ENCODE measurements around the gene ZFYVE9.
"Not testable (repeated sequence)": the region's sequence is repeated elsewhere in the genome, so short reads cannot be mapped to it uniquely, and the experiment has no call there.

Gene ZFYVE9, protein sequence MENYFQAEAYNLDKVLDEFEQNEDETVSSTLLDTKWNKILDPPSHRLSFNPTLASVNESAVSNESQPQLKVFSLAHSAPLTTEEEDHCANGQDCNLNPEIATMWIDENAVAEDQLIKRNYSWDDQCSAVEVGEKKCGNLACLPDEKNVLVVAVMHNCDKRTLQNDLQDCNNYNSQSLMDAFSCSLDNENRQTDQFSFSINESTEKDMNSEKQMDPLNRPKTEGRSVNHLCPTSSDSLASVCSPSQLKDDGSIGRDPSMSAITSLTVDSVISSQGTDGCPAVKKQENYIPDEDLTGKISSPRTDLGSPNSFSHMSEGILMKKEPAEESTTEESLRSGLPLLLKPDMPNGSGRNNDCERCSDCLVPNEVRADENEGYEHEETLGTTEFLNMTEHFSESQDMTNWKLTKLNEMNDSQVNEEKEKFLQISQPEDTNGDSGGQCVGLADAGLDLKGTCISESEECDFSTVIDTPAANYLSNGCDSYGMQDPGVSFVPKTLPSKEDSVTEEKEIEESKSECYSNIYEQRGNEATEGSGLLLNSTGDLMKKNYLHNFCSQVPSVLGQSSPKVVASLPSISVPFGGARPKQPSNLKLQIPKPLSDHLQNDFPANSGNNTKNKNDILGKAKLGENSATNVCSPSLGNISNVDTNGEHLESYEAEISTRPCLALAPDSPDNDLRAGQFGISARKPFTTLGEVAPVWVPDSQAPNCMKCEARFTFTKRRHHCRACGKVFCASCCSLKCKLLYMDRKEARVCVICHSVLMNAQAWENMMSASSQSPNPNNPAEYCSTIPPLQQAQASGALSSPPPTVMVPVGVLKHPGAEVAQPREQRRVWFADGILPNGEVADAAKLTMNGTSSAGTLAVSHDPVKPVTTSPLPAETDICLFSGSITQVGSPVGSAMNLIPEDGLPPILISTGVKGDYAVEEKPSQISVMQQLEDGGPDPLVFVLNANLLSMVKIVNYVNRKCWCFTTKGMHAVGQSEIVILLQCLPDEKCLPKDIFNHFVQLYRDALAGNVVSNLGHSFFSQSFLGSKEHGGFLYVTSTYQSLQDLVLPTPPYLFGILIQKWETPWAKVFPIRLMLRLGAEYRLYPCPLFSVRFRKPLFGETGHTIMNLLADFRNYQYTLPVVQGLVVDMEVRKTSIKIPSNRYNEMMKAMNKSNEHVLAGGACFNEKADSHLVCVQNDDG (N-terminal part only)

DNA sequence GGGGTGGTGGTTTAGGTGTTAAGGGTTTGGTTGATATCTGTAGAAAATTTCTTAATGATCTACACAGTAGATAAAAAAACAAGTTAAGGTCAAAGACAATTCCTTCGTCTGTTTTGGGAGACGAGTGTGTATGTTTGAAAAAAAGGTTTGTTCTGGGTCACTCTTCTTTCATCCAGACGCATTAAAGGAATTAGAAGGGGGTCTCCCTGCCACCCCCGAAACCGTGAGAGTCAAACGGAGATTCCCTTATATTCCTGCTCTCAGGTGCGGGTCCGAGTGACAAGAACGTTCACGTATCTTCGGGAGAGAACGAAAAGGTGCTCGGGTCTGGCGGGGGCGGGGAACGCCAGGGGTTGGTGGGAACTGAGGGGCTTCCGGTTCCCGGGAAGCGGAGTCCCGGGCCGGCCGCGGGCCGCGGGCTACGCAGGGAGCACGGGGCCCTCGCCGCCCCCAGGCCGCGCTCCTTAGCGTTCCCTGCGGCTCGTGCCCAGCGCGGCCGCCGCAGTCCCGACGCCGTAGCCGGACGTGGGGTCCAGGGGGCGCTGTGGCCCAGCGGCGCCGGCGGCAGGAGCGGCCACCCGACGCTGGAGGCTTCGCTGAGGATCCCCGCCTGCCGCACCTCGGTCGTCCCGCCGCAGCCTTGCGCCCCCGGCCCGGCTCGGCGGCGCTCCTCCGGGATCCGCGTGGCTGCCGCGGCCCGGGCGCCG, at the start of gene ZFYVE9:
Gene ZFYVE9, plus strand, starts transcription at position 577 of the 707 bp plus-strand sequence. CDS start 91,118 bp downstream, outside the sequence.
- DNase-seq (ENCODE audit: extremely low read depth in 1 of 2, low read depth in 1 of 2) = peak; percentile 27 to 62

- DNase-seq (ENCODE audit: extremely low read depth in 1 of 2, low read depth in 1 of 2) = not testable (repeated sequence)
Measured at GRCh38 chr1:52094300-52094699, 47.6 kb upstream of the ZFYVE9 start.

GRCh38 chr1:52096216-52096615, 45.7 kb upstream of the ZFYVE9 start:
- no peak for DNase-seq (ENCODE audit: extremely low read depth in 1 of 2, low read depth in 1 of 2)

DNA sequence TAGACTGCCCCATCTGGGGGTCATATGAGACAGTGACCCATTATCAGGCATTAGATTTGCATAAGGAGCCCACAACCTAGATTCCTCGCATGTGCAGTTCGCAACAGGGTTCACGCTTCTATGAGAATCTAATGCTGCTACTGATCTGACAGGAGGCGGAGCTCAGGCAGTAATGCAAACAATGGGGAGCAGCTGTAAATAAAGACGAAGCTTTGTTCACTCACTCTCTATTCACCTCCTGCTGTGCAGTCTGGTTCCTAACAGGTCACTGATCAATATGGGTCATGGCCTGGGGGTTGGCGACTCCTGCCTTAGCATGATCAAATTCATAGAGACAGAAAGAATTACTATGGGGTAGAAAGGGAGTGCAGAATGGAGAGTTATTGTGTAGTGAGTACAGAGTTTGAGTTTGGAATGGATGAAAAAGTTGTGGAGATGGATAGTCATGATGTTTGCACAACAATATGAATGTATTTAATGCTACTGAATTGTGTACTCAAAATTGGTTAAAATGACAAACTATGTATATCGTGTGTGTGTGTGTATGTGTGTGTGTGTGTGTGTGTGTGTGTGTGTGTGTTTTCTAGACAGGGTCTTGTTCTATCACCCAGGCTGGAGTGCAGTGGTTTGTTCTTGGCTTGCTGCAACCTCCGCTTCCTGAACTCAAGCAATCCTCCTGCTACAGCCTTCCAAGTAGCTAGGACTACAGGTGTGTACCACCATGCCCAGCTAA, 43.6 kb upstream of the ZFYVE9 start:
- DNase-seq (ENCODE audit: extremely low read depth in 1 of 2, low read depth in 1 of 2) = no peak

DNA sequence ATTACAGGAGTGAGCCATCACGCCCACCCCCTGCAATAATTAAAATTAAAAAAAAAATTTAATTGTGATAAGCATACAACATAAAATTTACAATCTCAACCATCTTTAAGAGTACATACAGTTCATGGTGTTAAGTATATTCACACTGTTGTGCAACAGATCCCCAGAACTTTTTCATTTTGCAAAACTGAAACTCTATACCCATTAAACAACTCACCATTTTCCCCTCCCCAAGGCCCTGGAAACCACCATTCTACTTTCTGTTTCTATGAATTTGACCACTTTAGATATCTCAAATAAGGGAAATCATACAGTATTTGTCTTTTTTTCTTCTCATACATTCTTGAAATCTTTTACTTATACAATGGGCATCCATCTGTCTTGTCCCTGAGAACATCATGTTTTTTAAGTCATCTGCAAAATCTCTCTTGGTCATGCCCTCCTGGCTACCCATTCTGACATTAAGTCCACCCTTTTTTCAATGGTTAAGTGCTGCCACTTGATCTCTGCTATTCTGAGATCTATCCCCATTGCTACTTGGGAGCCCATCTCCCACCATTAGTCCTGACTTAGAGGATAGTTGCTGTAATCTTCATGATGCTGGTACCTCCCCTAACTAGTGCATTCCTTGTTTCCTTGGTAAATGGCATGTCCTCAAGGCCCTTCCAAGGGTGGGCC, 39.4 kb upstream of the ZFYVE9 start:
- no peak for DNase-seq (ENCODE audit: extremely low read depth in 1 of 2, low read depth in 1 of 2)

GRCh38 chr1:52111492-52111891, 30.4 kb upstream of the ZFYVE9 start:
- no peak for DNase-seq (ENCODE audit: extremely low read depth in 1 of 2, low read depth in 1 of 2)

DNA sequence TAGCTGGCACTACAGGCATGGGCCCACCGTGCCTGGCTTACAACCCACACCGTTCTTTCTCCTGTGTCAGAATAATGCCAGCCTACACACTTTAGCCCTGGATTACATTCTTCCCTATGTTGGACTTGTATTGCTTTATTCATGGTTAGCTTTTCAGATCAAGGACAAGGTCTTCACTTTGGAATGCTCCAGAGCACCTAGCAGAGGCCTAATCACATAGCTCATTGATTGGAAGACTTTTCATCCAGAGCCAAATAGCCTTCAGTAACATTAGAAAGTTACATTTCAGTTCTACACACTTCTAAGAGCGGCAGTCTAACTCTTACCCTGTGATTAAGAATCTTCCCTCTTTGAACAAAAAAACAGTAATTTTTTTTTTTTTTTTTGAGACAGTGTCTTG, 29.4 kb upstream of the ZFYVE9 start:
- DNase-seq (ENCODE audit: extremely low read depth in 1 of 2, low read depth in 1 of 2) = no peak

GRCh38 chr1:52119301-52120079, 22.4 kb upstream of the ZFYVE9 start:
- no peak for DNase-seq (ENCODE audit: extremely low read depth in 1 of 2, low read depth in 1 of 2)

DNA sequence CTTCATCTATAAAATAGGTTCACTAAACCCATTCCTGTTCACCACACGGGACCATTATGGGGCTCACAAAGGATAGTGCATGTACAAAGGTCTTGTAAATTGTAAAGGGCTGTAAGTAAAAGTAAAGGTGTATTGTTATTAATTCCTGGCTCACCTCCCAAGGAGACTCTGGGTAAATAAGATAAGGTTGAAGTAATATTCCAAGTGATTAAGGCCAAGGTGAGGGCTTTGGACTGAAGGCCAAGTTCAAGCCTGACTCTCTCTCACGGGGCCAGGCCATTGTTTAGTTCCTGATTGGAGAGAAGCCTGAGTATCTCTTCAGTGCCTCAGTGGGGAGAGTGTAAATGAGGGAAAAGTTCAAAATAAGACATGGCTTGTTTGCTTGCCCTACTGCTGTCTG, 19.5 kb upstream of the ZFYVE9 start:
- DNase-seq (ENCODE audit: extremely low read depth in 1 of 2, low read depth in 1 of 2) = no peak

DNA sequence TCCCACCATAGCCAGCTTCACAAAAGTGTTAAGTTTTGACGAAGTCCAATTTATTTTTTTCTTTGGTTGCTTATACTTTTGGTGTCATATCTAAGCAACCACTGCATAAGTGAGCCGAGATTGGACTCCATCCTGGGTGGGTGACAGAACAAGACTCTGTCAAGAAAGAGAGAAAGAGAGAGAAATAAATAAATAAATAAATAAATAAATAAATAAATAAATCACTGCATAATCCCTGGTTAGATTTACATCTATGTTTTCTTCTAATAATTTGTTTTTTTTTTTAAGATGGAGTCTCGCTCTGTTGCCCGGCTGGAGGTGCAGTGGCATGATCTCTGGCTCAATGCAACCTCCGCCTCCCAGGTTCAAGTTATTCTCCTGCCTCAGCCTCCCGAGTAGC, 18.3 kb upstream of the ZFYVE9 start:
- DNase-seq (ENCODE audit: extremely low read depth in 1 of 2, low read depth in 1 of 2) = no peak

DNA sequence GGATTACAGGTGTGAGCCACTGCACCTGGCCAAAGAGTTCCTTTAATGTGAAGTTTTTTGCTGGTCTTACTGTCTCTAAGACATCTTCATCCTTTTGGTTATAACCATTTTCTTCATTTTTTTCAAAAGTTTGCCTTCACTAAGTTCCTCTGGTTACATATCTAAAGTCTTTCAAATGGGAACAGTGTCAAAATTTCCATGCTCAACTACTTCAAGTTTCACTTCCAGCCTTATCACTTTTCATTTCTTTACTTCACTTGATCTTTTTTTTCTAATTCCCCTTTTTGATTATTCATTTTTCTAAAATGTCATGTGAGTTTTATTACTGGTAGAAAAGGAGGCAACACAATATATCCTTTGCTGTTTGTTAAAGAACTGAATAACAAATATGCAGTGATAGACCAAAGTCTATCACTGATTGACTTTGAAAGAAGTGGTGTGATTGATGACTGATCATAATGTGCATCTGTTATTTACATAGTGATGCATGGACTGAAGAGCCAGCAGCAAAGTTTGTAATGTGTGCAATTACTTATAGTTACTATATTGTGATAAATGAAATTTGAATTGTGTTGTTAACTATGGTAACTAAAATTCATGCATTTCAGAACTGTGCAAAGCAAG, 16.0 kb upstream of the ZFYVE9 start:
- DNase-seq (ENCODE audit: extremely low read depth in 1 of 2, low read depth in 1 of 2) = no peak

- DNase-seq (ENCODE audit: extremely low read depth in 1 of 2, low read depth in 1 of 2) = no peak
Measured at GRCh38 chr1:52127181-52128180, 14.4 kb upstream of the ZFYVE9 start.

- DNase-seq (ENCODE audit: extremely low read depth in 1 of 2, low read depth in 1 of 2) = no peak
Measured at GRCh38 chr1:52139817-52140540, 1.9 kb upstream of the ZFYVE9 start.

GRCh38 chr1:52140633-52141512, 1.0 kb upstream of the ZFYVE9 start:
- DNase-seq (ENCODE audit: extremely low read depth in 1 of 2, low read depth in 1 of 2) = no peak
